ENCODE results near the gene LRRC4C. TPM values are rescaled to one million over a fixed set of nuclear protein-coding genes. Genes with fewer than 3 reads are reported as not detected.

The LRRC4C gene
- total and polyA plus RNA-seq, 10 of the 15 experiments (the other 5 are each of a cell fraction or from before 2014, with no cell fraction given): 1.5 TPM; not detected in 9

GRCh38 chr11:41323446-41323845 lies 136.0 kb downstream of the LRRC4C start:
- FAIRE-seq (no peak), ATAC-seq (no peak), DNase-seq (ENCODE audit: low read depth, low spot score) (no peak)
- no peak overlapping the region for H2AFZ ChIP-seq (ENCODE audit: control insufficient read depth, low read depth, low read length)
- H3K4me2 ChIP-seq (ENCODE audit: control insufficient read depth, insufficient read depth): no peak overlapping the region
- WGBS (ENCODE audit: insufficient coverage, insufficient replicate concordance, low lambda C conversion rate, missing lambda C conversion rate): 85% methylated on average over 3 of the region's 3 CpGs
- in situ Hi-C loops (cut with MboI): no loop called here
- no peaks in the 10 kb centered on the region for H3K79me2 ChIP-seq (ENCODE audit: control insufficient read depth, insufficient read depth, low read length)
- H3K9me3 ChIP-seq (replicated peaks; ENCODE audit: control insufficient read depth, insufficient read depth, low read length): no peaks in the 10 kb centered on the region
- H3K9ac ChIP-seq (ENCODE audit: control insufficient read depth, insufficient read depth, low read length): no peak overlapping the region
- H3K27me3 ChIP-seq (replicated peaks in 1 of 2; ENCODE audit: control insufficient read depth in 2 of 2, insufficient read depth in 2 of 2, low read length in 1 of 2): no peaks in the 10 kb centered on the region
- ChIA-PET RAD21 (ENCODE audit: unreplicated experiment) (no interaction called here), CTCF (no interaction called here), SMC1A (ENCODE audit: uncharacterized antibody, unreplicated experiment) (no interaction called here), POLR2A (no interaction called here)
- H3K4me3 ChIP-seq: no peak overlapping the region
- BruUV-seq (replicated peaks): no TSS peak
- intact Hi-C loops (cut with micrococcal nuclease; ENCODE audit: unreplicated experiment): no loop called here
- no peaks in the 10 kb centered on the region for H3K36me3 ChIP-seq (ENCODE audit: control insufficient read depth in 2 of 2, insufficient read depth in 2 of 2, low read length in 1 of 2)
- no peaks in the 10 kb centered on the region for H3K4me1 ChIP-seq (ENCODE audit: control insufficient read depth, insufficient read depth, low read length)
- no peaks in the 10 kb centered on the region for H4K20me1 ChIP-seq (ENCODE audit: control insufficient read depth, insufficient read depth)
- H3K27ac ChIP-seq (ENCODE audit: control insufficient read depth, insufficient read depth): no peak overlapping the region
- TF ChIP-seq ZBTB4 (CRISPR knock-in tag; IDR thresholded peaks at IDR 0.05) (no peak), WRNIP1 (IDR thresholded peaks at IDR 0.05; ENCODE audit: borderline replicate concordance, low read depth, low read length) (no peak), ZBTB11 (CRISPR knock-in tag; IDR thresholded peaks at IDR 0.05) (no peak), SRF (IDR thresholded peaks at IDR 0.05; ENCODE audit: low read depth in 2 of 2, low read length in 2 of 2) (no peak), CREM (IDR thresholded peaks at IDR 0.05; ENCODE audit: low read depth) (no peak), PRDM15 (CRISPR knock-in tag; IDR thresholded peaks at IDR 0.05) (no peak), POU2F2 (IDR thresholded peaks at IDR 0.05; ENCODE audit: borderline replicate concordance, low read depth, low read length) (no peak), GATAD2B (conservative IDR thresholded peaks at IDR 0.05; ENCODE audit: low read depth) (no peak), CHD2 (IDR thresholded peaks at IDR 0.05; ENCODE audit: borderline replicate concordance, low read depth, low read length) (no peak), EZH2 (IDR thresholded peaks at IDR 0.05; ENCODE audit: borderline replicate concordance, control insufficient read depth, low read depth, low read length) (no peak), BCL11A (IDR thresholded peaks at IDR 0.05; ENCODE audit: low read depth, low read length) (no peak), IRF4 (IDR thresholded peaks at IDR 0.05; ENCODE audit: low read depth, low read length) (no peak)
- TF ChIP-seq, protein P1, sequence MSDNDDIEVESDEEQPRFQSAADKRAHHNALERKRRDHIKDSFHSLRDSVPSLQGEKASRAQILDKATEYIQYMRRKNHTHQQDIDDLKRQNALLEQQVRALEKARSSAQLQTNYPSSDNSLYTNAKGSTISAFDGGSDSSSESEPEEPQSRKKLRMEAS (IDR thresholded peaks at IDR 0.05; ENCODE audit: low read depth, low read length): no peak
- TF ChIP-seq, protein P2, sequence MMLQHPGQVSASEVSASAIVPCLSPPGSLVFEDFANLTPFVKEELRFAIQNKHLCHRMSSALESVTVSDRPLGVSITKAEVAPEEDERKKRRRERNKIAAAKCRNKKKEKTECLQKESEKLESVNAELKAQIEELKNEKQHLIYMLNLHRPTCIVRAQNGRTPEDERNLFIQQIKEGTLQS (IDR thresholded peaks at IDR 0.05; ENCODE audit: borderline replicate concordance, extremely low read depth, low read depth, low read length): no peak
